GM18858 (cell line): ENCODE results near the gene TDRD10.

Experiments used
- ATAC-seq: cut with Tn5 transposase; IDR thresholded peaks from one replicate; pipeline ENCODE4 v1.9.1; 2021; ENCODE audit not compliant: unreplicated experiment

TDRD10 gene

GRCh38 chr1:154575951-154576566 lies 74.0 kb downstream of the TDRD10 start:
- no peak for ATAC-seq

GRCh38 chr1:154577346-154578057 lies 75.5 kb downstream of the TDRD10 start:
- ATAC-seq: no peak

GRCh38 chr1:154578058-154578418 lies 76.0 kb downstream of the TDRD10 start:
- no peak for ATAC-seq

GRCh38 chr1:154579374-154579773 lies 77.4 kb downstream of the TDRD10 start:
- ATAC-seq: no peak

GRCh38 chr1:154581766-154582165 lies 79.7 kb downstream of the TDRD10 start:
- no peak for ATAC-seq

GRCh38 chr1:154582885-154583284 lies 80.9 kb downstream of the TDRD10 start:
- ATAC-seq: no peak

- ATAC-seq: no peak
Observed at GRCh38 chr1:154583773-154584172, 81.8 kb downstream of the TDRD10 start.

GRCh38 chr1:154584267-154584994 lies 82.4 kb downstream of the TDRD10 start:
- ATAC-seq: no peak

GRCh38 chr1:154586231-154586630 lies 84.2 kb downstream of the TDRD10 start:
- no peak for ATAC-seq

GRCh38 chr1:154586641-154587040 lies 84.6 kb downstream of the TDRD10 start:
- no peak for ATAC-seq

GRCh38 chr1:154589780-154590179 lies 87.8 kb downstream of the TDRD10 start:
- no peak for ATAC-seq

GRCh38 chr1:154590756-154591155 lies 88.7 kb downstream of the TDRD10 start:
- ATAC-seq: no peak

- no peak for ATAC-seq
Observed at GRCh38 chr1:154591206-154591605, 89.2 kb downstream of the TDRD10 start.

- ATAC-seq: no peak
Observed at GRCh38 chr1:154593390-154593789, 91.4 kb downstream of the TDRD10 start.

- no peak for ATAC-seq
Observed at GRCh38 chr1:154594811-154595210, 92.8 kb downstream of the TDRD10 start.

GRCh38 chr1:154595621-154596020 lies 93.6 kb downstream of the TDRD10 start:
- no peak for ATAC-seq
